Measurements from ENCODE around the gene NLRP10. TPM values are rescaled to one million over a fixed set of nuclear protein-coding genes. Genes with fewer than 3 reads are reported as not detected.

NLRP10 gene
- total RNA-seq, 1 donor from 2014 or later, result not detected

DNA sequence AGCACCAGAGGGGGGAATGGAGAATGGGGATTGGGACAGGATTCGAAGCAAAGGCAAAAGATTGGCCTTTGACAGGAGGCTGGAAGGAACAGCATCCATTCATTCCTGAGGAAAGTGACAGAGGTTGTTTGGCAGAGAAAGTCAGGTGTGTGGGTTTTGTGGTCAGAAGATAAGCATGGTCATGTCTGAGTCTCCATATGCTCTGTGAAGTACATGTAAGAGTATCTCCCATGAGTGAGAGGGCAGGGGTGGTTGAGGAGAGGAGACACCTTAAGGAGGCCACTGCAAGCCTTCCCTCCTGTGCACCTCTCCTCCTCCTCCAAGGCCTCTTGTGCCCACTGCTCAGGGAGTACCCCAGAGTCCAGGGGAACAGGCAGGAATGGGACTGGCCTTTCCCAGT, 1.9 kb upstream of the NLRP10 start:
- Histone ChIP-seq H3K36me3 (no peaks in the 10 kb centered on the region), H3K9me3 (replicated peaks) (no peaks in the 10 kb centered on the region), H3K27me3 (ENCODE audit: low read depth) (no peaks in the 10 kb centered on the region), H3K4me1 (no peaks in the 10 kb centered on the region), H3K27ac (replicated peaks) (no peak overlapping the region), H3K4me3 (no peak overlapping the region)
- intact Hi-C loops (cut with micrococcal nuclease), result no loop called here
- TF ChIP-seq, protein P1, sequence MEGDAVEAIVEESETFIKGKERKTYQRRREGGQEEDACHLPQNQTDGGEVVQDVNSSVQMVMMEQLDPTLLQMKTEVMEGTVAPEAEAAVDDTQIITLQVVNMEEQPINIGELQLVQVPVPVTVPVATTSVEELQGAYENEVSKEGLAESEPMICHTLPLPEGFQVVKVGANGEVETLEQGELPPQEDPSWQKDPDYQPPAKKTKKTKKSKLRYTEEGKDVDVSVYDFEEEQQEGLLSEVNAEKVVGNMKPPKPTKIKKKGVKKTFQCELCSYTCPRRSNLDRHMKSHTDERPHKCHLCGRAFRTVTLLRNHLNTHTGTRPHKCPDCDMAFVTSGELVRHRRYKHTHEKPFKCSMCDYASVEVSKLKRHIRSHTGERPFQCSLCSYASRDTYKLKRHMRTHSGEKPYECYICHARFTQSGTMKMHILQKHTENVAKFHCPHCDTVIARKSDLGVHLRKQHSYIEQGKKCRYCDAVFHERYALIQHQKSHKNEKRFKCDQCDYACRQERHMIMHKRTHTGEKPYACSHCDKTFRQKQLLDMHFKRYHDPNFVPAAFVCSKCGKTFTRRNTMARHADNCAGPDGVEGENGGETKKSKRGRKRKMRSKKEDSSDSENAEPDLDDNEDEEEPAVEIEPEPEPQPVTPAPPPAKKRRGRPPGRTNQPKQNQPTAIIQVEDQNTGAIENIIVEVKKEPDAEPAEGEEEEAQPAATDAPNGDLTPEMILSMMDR (IDR thresholded peaks at IDR 0.05; ENCODE audit: borderline replicate concordance), result no peak
- DNase-seq, result no peak

DNA sequence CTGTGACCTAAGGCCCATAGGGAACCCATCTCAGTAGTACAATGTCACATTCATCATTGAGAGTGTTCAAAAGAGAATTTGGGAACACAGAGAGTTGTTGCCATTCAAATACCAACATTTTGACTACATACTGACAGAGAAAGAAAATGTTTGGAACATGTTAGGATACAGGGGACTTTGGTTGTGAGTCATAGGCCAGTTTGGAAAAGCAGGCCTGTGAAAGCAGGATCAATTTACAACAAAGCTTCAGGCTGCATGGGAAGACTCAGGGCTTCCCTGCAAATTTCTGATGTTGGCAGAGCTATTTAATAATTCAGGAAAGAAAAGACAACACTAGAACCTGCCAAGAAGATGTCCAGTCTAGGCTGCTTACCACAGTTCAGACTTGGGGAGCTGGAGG, 374 bp downstream of the NLRP10 start:
- H3K27ac ChIP-seq (replicated peaks), result no peak overlapping the region
- no peaks in the 10 kb centered on the region for H3K4me1 ChIP-seq
- TF ChIP-seq, protein P1 (IDR thresholded peaks at IDR 0.05; ENCODE audit: borderline replicate concordance), result no peak
- peaks cover 14% of the 10 kb centered on the region for H3K27me3 ChIP-seq (ENCODE audit: low read depth)
- H3K4me3 ChIP-seq, result no peak overlapping the region
- H3K9me3 ChIP-seq (replicated peaks), result no peaks in the 10 kb centered on the region
- H3K36me3 ChIP-seq, result no peaks in the 10 kb centered on the region
- DNase-seq, result no peak
- intact Hi-C loops (cut with micrococcal nuclease), result no loop called here

DNA sequence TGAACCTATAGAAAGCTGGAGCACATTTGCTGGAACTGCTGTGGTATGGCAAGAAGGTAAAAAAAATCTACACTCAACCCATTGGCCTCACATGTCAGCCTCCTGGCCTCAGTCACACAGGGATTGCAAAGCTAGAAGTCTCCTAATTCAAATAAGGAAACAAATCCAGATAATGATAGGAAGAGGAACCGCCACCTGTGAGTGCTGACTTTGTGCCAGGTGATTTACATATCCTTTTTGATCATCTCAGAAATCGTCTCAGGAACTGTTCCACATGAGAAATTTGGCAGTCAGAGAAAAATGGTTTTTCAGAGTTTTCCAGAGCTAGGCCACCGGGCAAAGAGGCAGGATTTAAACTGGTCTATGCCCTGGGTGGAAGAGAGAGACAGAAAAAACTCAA, 986 bp downstream of the NLRP10 start:
- H3K27ac ChIP-seq (replicated peaks), result no peak overlapping the region
- no peaks in the 10 kb centered on the region for H3K36me3 ChIP-seq
- TF ChIP-seq, protein P1 (IDR thresholded peaks at IDR 0.05; ENCODE audit: borderline replicate concordance), result no peak
- no peak overlapping the region for H3K4me3 ChIP-seq
- no peak for DNase-seq
- no peaks in the 10 kb centered on the region for H3K4me1 ChIP-seq
- H3K27me3 ChIP-seq (ENCODE audit: low read depth), result peaks cover 18% of the 10 kb centered on the region
- intact Hi-C loops (cut with micrococcal nuclease), result no loop called here
- no peaks in the 10 kb centered on the region for H3K9me3 ChIP-seq (replicated peaks)

DNA sequence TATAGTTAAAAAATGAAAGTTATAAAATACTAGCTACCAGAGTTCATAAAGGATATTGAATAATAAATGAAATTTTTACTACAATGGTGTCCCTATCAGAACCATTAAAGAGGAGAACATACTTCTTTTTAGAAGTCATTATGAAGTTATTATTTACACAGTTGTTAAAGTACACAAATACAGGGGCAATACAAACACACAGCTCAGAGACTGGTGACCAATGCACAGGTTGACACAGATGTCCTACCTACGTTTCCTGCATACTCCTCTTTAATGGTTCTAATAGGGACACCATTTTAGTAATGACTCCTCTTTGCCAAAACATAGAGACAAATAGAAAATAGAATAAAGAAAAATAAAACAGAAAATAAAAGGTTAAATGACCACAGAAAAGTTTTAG, 10.1 kb downstream of the NLRP10 start:
- DNase-seq, result no peak
- TF ChIP-seq, protein P1 (IDR thresholded peaks at IDR 0.05; ENCODE audit: borderline replicate concordance), result no peak
- intact Hi-C loops (cut with micrococcal nuclease), result no loop called here
- Histone ChIP-seq H3K27me3 (ENCODE audit: low read depth) (peaks cover 20% of the 10 kb centered on the region), H3K4me1 (no peaks in the 10 kb centered on the region), H3K9me3 (replicated peaks) (peaks cover 7% of the 10 kb centered on the region), H3K36me3 (no peaks in the 10 kb centered on the region), H3K4me3 (no peak overlapping the region), H3K27ac (replicated peaks) (no peak overlapping the region)

DNA sequence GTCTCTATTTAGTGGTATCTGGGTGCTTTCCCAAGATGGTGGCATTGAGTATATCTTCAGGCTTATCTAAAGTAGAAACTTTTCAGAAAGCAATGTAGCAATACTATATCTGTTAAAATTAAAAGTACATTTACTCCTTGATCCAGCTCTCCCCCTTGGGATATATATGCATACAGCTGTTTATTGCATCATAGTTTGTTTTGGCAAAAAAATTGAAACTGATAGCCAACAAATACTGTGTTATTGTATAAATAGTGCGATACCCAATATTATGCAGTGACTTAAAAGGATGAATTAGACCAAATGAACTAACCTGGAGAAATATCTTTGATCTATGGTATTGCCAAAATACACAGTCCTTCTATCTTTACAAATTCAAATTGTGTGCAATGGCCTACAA, 15.3 kb downstream of the NLRP10 start:
- Histone ChIP-seq H3K4me3 (no peak overlapping the region), H3K36me3 (no peaks in the 10 kb centered on the region), H3K27me3 (ENCODE audit: low read depth) (peaks cover 25% of the 10 kb centered on the region), H3K4me1 (no peaks in the 10 kb centered on the region), H3K27ac (replicated peaks) (no peak overlapping the region), H3K9me3 (replicated peaks) (peaks cover 8% of the 10 kb centered on the region)
- DNase-seq, result no peak
- intact Hi-C loops (cut with micrococcal nuclease), result no loop called here
- TF ChIP-seq, protein P1 (IDR thresholded peaks at IDR 0.05; ENCODE audit: borderline replicate concordance), result no peak

DNA sequence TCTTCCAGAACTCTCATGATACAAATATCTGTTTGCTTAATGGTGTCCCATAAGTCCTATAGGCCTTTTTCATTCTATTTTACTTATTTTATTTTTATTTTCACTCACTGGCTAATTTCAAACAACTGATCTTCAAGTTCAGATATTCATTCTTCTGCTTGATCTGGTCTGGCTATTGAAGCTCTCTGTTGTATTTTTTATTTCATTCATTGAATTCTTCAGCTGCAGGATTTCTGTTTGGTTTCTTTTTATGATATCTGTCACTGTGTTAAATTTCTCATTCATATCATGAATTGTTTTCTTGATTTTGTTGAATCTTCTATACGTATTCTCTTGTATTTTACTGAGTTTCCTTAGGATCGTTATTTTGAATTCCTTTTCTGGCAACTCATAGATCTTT, 21.1 kb downstream of the NLRP10 start:
- no peak for DNase-seq
- intact Hi-C loops (cut with micrococcal nuclease), result no loop called here
- no peak overlapping the region for H3K27ac ChIP-seq (replicated peaks)
- peaks cover 42% of the 10 kb centered on the region for H3K9me3 ChIP-seq (replicated peaks)
- no peak overlapping the region for H3K4me3 ChIP-seq
- H3K36me3 ChIP-seq, result no peaks in the 10 kb centered on the region
- H3K27me3 ChIP-seq (ENCODE audit: low read depth), result peaks cover 25% of the 10 kb centered on the region
- H3K4me1 ChIP-seq, result no peaks in the 10 kb centered on the region
- TF ChIP-seq, protein P1 (IDR thresholded peaks at IDR 0.05; ENCODE audit: borderline replicate concordance), result no peak

All from left ventricle myocardium inferior (tissue), 1 donor.